OCI-LY3 (cell line): ENCODE data around the gene CHM.

ENCODE experiments used
- EZH2phosphoT487 ChIP-seq: fragments of 200-600 bp; shearing (Covaris generic); IDR thresholded peaks from 2 replicates; pipeline ENCODE4 v1.6.1; 2018; ENCODE audit warnings: antibody characterized with exemption, mixed run types, low read depth
- TF ChIP-seq, protein P1 (sequence below): fragments of 200-600, 300-600 bp; sonication (generic); IDR thresholded peaks from 2 replicates; pipeline ENCODE4 v1.5.1; 2014; ENCODE audit warnings: antibody characterized with exemption, low read length, low read depth

GRCh38 chrX:86051741-86052140, 4.4 kb upstream of the CHM start:
- TF ChIP-seq, protein P1, sequence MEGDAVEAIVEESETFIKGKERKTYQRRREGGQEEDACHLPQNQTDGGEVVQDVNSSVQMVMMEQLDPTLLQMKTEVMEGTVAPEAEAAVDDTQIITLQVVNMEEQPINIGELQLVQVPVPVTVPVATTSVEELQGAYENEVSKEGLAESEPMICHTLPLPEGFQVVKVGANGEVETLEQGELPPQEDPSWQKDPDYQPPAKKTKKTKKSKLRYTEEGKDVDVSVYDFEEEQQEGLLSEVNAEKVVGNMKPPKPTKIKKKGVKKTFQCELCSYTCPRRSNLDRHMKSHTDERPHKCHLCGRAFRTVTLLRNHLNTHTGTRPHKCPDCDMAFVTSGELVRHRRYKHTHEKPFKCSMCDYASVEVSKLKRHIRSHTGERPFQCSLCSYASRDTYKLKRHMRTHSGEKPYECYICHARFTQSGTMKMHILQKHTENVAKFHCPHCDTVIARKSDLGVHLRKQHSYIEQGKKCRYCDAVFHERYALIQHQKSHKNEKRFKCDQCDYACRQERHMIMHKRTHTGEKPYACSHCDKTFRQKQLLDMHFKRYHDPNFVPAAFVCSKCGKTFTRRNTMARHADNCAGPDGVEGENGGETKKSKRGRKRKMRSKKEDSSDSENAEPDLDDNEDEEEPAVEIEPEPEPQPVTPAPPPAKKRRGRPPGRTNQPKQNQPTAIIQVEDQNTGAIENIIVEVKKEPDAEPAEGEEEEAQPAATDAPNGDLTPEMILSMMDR: no peak
- TF ChIP-seq EZH2phosphoT487: no peak
